ENCODE data around the gene GSTM5. TPM values are rescaled to one million over a fixed set of nuclear protein-coding genes. Genes with fewer than 3 reads are reported as not detected.
A peak's percentile ranks its signal among the peaks of the same experiment; 100 is the strongest.
"Not testable (repeated sequence)": the region's sequence is repeated elsewhere in the genome, so short reads cannot be mapped to it uniquely, and the experiment has no call there.

The GSTM5 gene
- total RNA-seq, 2 experiments from 2014 or later, result not detected

DNA sequence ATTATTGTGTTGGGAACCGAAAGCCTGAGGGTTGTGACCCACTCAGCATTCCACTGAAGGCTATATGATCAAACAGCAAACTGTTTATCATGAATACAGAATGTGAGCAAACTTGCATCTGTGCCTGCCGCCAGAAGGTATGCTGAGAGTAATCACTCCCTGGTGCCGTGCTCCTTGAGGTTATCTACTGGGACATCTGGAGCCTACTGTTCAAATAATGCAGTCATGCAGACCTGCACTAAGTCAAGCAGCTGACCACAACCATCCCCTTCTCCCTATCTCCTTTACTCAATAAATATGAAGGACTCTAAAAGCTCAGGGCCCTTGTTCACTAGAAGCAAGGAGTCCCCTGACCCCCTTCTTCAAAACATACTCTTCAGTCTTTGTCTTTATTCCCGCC, 13.5 kb downstream of the GSTM5 start:
- Mint-ChIP-seq H3K9me3 (no peaks in the 10 kb centered on the region), H3K36me3 (ENCODE audit: low read depth) (no peaks in the 10 kb centered on the region), H3K4me1 (no peaks in the 10 kb centered on the region), H3K27me3 (peaks cover 28% of the 10 kb centered on the region), H3K27ac (no peak overlapping the region), H3K4me3 (no peak overlapping the region)
- POLR2A ChIA-PET, result no interaction called here
- DNase-seq, result no peak
- CTCF ChIA-PET, result no interaction called here

DNA sequence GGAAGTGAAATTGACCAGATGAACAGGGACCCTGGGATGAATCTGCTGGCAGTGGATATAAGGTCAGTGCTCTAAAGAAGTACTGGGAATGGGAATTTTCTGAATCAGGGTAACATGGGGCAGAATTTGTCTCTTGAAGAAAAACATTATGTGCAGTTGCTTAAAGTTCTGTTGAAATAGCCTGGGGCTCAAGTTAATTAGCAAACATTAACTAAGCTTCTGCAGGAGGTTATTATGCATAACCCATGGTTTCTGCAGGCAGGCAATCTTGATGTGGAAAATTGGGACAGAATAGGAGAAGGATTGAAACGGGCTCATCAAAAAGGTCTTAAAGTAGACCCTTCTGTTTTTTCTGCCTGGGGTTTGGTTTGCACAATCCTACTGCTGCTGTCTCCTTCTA, 14.0 kb downstream of the GSTM5 start:
- POLR2A ChIA-PET, result no interaction called here

DNA sequence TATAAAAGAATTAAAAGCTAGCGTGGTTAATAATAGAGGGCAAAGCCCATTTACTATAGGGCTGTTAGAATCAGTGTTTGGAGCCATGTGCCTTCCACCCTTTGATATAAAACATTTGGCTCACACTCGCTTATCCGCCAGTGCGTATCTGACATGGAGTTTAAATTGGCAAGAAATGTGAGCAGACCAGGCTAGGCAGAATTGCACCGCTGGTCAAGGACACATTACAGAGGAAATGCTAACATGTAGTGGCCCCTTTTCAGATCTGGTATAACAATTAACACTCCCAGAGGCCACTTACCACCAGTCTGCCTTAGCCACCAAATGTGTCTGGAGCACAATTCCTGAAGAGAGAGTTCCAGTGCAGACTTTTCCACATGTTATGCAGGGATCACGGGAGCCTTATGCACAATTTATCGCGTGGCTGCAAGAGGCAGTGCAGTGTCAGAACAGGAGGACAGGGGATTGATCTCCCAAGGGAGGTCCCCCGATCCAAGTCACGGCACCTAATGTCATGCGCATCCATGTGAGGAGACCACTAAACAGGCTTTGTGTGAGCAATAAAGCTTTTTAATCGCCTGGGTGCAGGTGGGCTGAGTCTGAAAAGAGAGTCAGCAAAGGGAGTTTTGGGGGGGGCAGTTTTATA, 14.8 kb downstream of the GSTM5 start:
- Mint-ChIP-seq H3K27me3 (peaks cover 31% of the 10 kb centered on the region), H3K4me1 (no peaks in the 10 kb centered on the region), H3K36me3 (ENCODE audit: low read depth) (no peaks in the 10 kb centered on the region), H3K27ac (no peak overlapping the region), H3K4me3 (no peak overlapping the region), H3K9me3 (no peaks in the 10 kb centered on the region)
- DNase-seq, result no peak
- ChIA-PET POLR2A (no interaction called here), CTCF (interaction anchor here (0.7 kb wide), 1 partner anchor 429 kb away, joined by 3 read pairs; no protein-coding TSS in a partner anchor)

More for the DNA sequence above, 14.0 kb downstream of the GSTM5 start:
- no peaks in the 10 kb centered on the region for H3K4me1 Mint-ChIP-seq
- CTCF ChIA-PET, result no interaction called here
- H3K27ac Mint-ChIP-seq, result no peak overlapping the region
- no peak overlapping the region for H3K4me3 Mint-ChIP-seq
- no peaks in the 10 kb centered on the region for H3K9me3 Mint-ChIP-seq
- H3K27me3 Mint-ChIP-seq, result peaks cover 27% of the 10 kb centered on the region
- DNase-seq, result no peak
- H3K36me3 Mint-ChIP-seq (ENCODE audit: low read depth), result no peaks in the 10 kb centered on the region

DNA sequence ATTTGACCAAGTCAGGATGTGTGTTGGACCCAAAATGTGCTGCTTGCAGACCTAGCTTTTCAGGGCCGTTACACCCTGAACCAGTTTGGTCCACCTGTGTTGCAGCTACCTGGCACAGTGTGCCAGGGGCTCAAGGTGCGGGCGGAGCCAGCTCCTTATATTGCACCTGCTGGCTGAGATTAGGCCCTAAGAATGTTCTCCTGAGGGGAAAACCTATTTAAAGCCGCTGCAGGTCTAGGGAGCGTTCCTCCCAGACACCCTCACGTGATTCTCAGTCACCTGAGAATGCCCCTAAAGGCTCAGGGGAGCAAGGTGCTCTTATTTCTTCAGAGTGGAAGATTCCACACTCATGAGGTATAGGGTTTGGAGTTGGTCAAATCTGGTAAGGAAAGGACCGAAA, 16.8 kb downstream of the GSTM5 start:
- POLR2A ChIA-PET, result no interaction called here
- no peak overlapping the region for H3K4me3 Mint-ChIP-seq

DNA sequence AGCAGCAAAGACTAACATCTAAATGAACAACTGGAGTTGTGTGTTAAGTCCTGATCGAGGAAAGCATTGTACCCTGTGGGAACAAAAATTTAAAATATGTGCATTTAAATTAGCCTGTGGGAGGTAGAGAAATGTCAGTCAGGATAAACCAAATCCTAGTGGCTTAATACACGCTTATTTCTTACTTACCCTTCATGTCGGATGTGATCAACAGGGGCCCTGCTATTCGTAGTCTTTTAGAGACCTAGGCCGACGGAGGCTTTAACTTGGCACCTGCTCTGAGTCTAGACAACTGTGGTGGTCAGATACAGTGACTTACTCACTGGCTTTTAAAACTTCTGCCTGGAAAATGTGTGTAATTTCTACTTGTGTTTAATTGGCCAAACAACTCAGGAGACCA, 18.6 kb downstream of the GSTM5 start:
- CTCF ChIA-PET, result no interaction called here
- no peak for DNase-seq
- POLR2A ChIA-PET, result no interaction called here
- H3K4me3 Mint-ChIP-seq, result no peak overlapping the region
- no peaks in the 10 kb centered on the region for H3K4me1 Mint-ChIP-seq
- peaks cover 40% of the 10 kb centered on the region for H3K27me3 Mint-ChIP-seq
- no peaks in the 10 kb centered on the region for H3K9me3 Mint-ChIP-seq
- H3K27ac Mint-ChIP-seq, result no peak overlapping the region
- no peaks in the 10 kb centered on the region for H3K36me3 Mint-ChIP-seq (ENCODE audit: low read depth)

More for the DNA sequence above, 16.8 kb downstream of the GSTM5 start:
- peaks cover 40% of the 10 kb centered on the region for H3K27me3 Mint-ChIP-seq
- CTCF ChIA-PET, result interaction anchor here (1.7 kb wide), 1 partner anchor 89 kb away, joined by 5 read pairs; no protein-coding TSS in a partner anchor
- no peaks in the 10 kb centered on the region for H3K4me1 Mint-ChIP-seq
- H3K36me3 Mint-ChIP-seq (ENCODE audit: low read depth), result no peaks in the 10 kb centered on the region
- DNase-seq, result no peak
- no peaks in the 10 kb centered on the region for H3K9me3 Mint-ChIP-seq
- no peak overlapping the region for H3K27ac Mint-ChIP-seq

- H3K4me1 Mint-ChIP-seq, result no peaks in the 10 kb centered on the region
- no peak for DNase-seq
- CTCF ChIA-PET, result interaction anchor here (1.0 kb wide), 1 partner anchor 93 kb away, joined by 3 read pairs; no protein-coding TSS in a partner anchor
- H3K36me3 Mint-ChIP-seq (ENCODE audit: low read depth), result no peaks in the 10 kb centered on the region
- H3K27ac Mint-ChIP-seq, result no peak overlapping the region
- no peak overlapping the region for H3K4me3 Mint-ChIP-seq
- peaks cover 41% of the 10 kb centered on the region for H3K27me3 Mint-ChIP-seq
- POLR2A ChIA-PET, result no interaction called here
- H3K9me3 Mint-ChIP-seq, result no peaks in the 10 kb centered on the region
Measured at GRCh38 chr1:109732390-109732881, 20.4 kb downstream of the GSTM5 start.

GRCh38 chr1:109733236-109733870, 21.3 kb downstream of the GSTM5 start:
- ChIA-PET CTCF (no interaction called here), POLR2A (no interaction called here)
- no peak for DNase-seq
- no peaks in the 10 kb centered on the region for H3K36me3 Mint-ChIP-seq (ENCODE audit: low read depth)
- H3K4me1 Mint-ChIP-seq, result no peaks in the 10 kb centered on the region
- H3K4me3 Mint-ChIP-seq, result no peak overlapping the region
- no peaks in the 10 kb centered on the region for H3K9me3 Mint-ChIP-seq
- peaks cover 48% of the 10 kb centered on the region for H3K27me3 Mint-ChIP-seq
- H3K27ac Mint-ChIP-seq, result no peak overlapping the region

GRCh38 chr1:109739738-109740614, 27.9 kb downstream of the GSTM5 start:
- POLR2A ChIA-PET, result no interaction called here
- peak overlapping the region; percentile 68 for H3K4me3 Mint-ChIP-seq
- DNase-seq, result peak; percentile 77
- no peaks in the 10 kb centered on the region for H3K9me3 Mint-ChIP-seq
- H3K27ac Mint-ChIP-seq, result no peak overlapping the region
- H3K36me3 Mint-ChIP-seq (ENCODE audit: low read depth), result no peaks in the 10 kb centered on the region
- CTCF ChIA-PET, result interaction anchor here (1.1 kb wide), 2 partner anchors 192 to 244 kb away, joined by 3 to 5 read pairs; partner anchors contain the start of genes AHCYL1 and GNAI3
- peaks cover 11% of the 10 kb centered on the region for H3K4me1 Mint-ChIP-seq
- peaks cover 57% of the 10 kb centered on the region for H3K27me3 Mint-ChIP-seq

- ChIA-PET CTCF (no interaction called here), POLR2A (no interaction called here)
- Mint-ChIP-seq H3K4me1 (peaks cover 11% of the 10 kb centered on the region), H3K27me3 (peaks cover 60% of the 10 kb centered on the region), H3K4me3 (peak within 1 kb of the TSS; percentile 68), H3K36me3 (ENCODE audit: low read depth) (no peaks in the 10 kb centered on the region), H3K9me3 (no peaks in the 10 kb centered on the region), H3K27ac (no peak within 1 kb of the TSS)
- no peak for DNase-seq
Measured at GRCh38 chr1:109740615-109741373, 28.7 kb downstream of the GSTM5 start, which contains the start of gene GSTM3. TSS of gene GSTM3 (minus strand) at chr1:109741038. CDS start at chr1:109740287, 751 bp downstream.

DNA sequence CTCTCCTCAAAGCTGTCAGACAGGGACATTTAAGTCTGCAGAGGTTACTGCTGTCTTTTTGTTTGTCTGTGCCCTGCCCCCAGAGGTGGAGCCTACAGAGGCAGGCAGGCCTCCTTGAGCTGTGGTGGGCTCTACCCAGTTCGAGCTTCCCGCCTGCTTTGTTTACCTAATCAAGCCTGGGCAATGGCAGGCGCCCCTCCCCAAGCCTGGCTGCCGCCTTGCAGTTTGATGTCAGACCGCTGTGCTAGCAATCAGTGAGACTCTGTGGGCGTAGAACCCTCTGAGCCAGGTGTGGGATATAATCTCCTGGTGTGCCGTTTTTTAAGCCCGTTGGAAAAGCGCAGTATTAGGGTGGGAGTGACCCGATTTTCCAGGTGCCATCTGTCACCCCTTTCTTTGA, 36.3 kb downstream of the GSTM5 start:
- H3K9me3 Mint-ChIP-seq; H3K36me3 Mint-ChIP-seq (ENCODE audit: low read depth); DNase-seq; POLR2A ChIA-PET; H3K4me1 Mint-ChIP-seq; CTCF ChIA-PET; H3K27ac Mint-ChIP-seq; H3K4me3 Mint-ChIP-seq: not testable (repeated sequence)
- peaks cover 33% of the 10 kb centered on the region for H3K27me3 Mint-ChIP-seq

DNA sequence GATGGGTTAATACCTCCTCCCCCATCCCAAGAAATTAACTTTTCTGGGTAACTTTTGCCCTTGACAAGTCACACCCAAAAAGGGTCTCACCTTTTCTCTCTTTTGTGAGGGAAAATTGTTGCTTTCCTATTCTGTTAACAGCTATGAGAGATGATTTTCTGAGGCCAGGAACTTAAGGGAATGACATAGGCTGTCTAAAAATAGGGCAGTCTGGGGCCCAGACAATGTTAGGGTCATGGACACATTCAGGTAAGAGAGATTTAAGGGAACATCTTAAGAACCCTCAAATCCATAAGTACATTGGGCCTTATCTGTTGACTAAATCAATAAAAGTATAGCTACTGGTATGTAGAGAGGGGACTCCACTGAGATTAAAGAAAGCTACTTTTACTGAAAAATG, 37.2 kb downstream of the GSTM5 start:
- Mint-ChIP-seq H3K36me3 (ENCODE audit: low read depth) (no peaks in the 10 kb centered on the region), H3K27ac (no peak overlapping the region)

GRCh38 chr1:109750241-109750882, 38.3 kb downstream of the GSTM5 start:
- H3K36me3 Mint-ChIP-seq (ENCODE audit: low read depth), result no peaks in the 10 kb centered on the region

More for the DNA sequence above, 37.2 kb downstream of the GSTM5 start:
- Mint-ChIP-seq H3K4me3 (no peak overlapping the region), H3K4me1 (no peaks in the 10 kb centered on the region), H3K9me3 (no peaks in the 10 kb centered on the region), H3K27me3 (peaks cover 30% of the 10 kb centered on the region)
- ChIA-PET POLR2A (interaction anchor here (0.8 kb wide), 1 partner anchor 147 kb away, joined by 3 read pairs; no protein-coding TSS in a partner anchor), CTCF (interaction anchor here (1.2 to 2.1 kb wide), 2 partner anchors 25 to 236 kb away, joined by 3 to 6 read pairs; partner anchors contain the start of gene AHCYL1)
- no peak for DNase-seq

More at GRCh38 chr1:109750241-109750882, 38.3 kb downstream of the GSTM5 start:
- H3K27ac Mint-ChIP-seq, result no peak overlapping the region
- no peaks in the 10 kb centered on the region for H3K9me3 Mint-ChIP-seq
- ChIA-PET POLR2A (no interaction called here), CTCF (interaction anchor here (1.0 to 2.1 kb wide), 3 partner anchors 24 to 234 kb away, joined by 3 to 6 read pairs (median 3); partner anchors contain the start of gene AHCYL1)
- peaks cover 24% of the 10 kb centered on the region for H3K27me3 Mint-ChIP-seq
- H3K4me1 Mint-ChIP-seq, result no peaks in the 10 kb centered on the region
- no peak overlapping the region for H3K4me3 Mint-ChIP-seq
- no peak for DNase-seq

All from activated CD4-positive, alpha-beta memory T cell treated with anti-CD3 and anti-CD28 coated beads, Interleukin-2, amount 10 ng/mL, durations not matched to agents 7 days and 5 days (primary cell).